SW 1271 (cell line): Measurements from ENCODE around the gene CAMK4.

Experiments used
- DNase-seq, 2 experiments: peaks; one replicate each; lab custom pipeline; 2025; lab: John Stamatoyannopoulos, UW

CAMK4 gene

DNA sequence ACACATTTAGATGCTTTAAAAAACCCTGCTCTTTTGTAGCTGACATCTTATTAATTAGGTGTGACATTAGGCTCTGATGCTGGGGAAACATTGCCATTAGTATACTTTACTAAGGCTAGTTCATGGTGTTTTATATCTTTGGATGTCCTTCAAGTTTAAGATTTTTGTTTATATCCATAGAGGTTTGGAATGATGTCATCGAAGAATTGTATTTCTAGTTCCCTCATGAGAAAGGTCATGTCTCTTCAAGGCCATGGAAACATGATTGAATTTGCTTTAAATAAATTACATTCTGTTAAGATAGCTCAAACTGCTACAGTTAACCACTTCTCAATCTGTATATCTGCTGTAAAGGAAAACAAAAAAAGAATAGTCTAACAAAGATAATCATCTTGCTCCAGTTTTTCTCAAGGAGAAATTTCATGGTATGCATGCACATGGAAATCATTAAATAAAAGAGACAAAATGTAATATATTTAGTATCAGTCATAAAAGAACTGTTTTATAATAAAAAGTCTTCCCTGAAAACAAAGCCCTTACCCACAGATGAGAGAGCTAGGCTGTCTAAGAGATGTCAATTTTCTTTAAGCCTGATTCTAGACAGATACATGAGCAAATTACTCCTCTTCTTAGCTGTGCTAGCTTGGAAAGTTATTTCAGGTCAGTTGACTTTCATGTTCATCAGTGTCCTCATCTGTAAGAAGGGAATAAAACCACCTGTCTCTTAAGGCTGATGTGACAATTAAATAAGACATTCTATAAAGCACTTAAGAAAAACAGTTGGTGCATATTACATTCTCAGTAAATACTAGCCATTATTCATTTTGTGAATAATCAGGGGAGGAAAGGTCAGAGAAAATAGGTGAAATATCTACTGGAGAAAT lies 313.2 kb downstream of the CAMK4 start:
- no peak for DNase-seq
